Activated CD4-positive, alpha-beta memory T cell treated with anti-CD3 and anti-CD28 coated beads, Interleukin-2, amount 10 ng/mL, durations not matched to agents 7 days and 5 days (primary cell): ENCODE measurements around the gene PDE4D. TPM values are rescaled to one million over a fixed set of nuclear protein-coding genes. Genes with fewer than 3 reads are reported as not detected.

ENCODE experiments used
- CTCF ChIA-PET: fragments of 350-600 bp; sonication (Branson Sonifier 250); formaldehyde crosslinking; loops from one replicate; lab custom pipeline; 2021; ENCODE audit warnings: antibody characterized with exemption, inconsistent platforms; lab: Charles Lee
- POLR2A ChIA-PET: fragments of 350-600 bp; sonication (Branson Sonifier 250); formaldehyde crosslinking; loops from one replicate; lab custom pipeline; 2021; ENCODE audit warnings: antibody characterized with exemption; lab: Charles Lee
- DNase-seq: peaks from one replicate; pipeline ENCODE4 v3.0.0-alpha.2; 2020
- H3K27ac Mint-ChIP-seq: one replicate; pipeline ENCODE4 v1.8.0; 2021; ENCODE audit warnings: mild to moderate bottlenecking, mixed read lengths
- H3K27me3 Mint-ChIP-seq: one replicate; pipeline ENCODE4 v1.8.0; 2021; ENCODE audit warnings: mixed read lengths
- H3K36me3 Mint-ChIP-seq: one replicate; pipeline ENCODE4 v1.8.0; 2021; ENCODE audit warnings: low read depth, mixed read lengths
- H3K4me1 Mint-ChIP-seq: one replicate; pipeline ENCODE4 v1.8.0; 2021; ENCODE audit warnings: mixed read lengths
- H3K4me3 Mint-ChIP-seq: one replicate; pipeline ENCODE4 v1.8.0; 2021; ENCODE audit warnings: mild to moderate bottlenecking, mixed read lengths
- H3K9me3 Mint-ChIP-seq: one replicate; pipeline ENCODE4 v1.8.0; 2021; ENCODE audit warnings: mixed read lengths
- total RNA-seq, 2 experiments: library from RNA; stranded (reverse); gene quantifications; one replicate each; pipeline ENCODE4 v1.2.3, GENCODE V29; 2021

Gene PDE4D
- total RNA-seq, 2 experiments from 2014 or later = 123 to 126 TPM

DNA sequence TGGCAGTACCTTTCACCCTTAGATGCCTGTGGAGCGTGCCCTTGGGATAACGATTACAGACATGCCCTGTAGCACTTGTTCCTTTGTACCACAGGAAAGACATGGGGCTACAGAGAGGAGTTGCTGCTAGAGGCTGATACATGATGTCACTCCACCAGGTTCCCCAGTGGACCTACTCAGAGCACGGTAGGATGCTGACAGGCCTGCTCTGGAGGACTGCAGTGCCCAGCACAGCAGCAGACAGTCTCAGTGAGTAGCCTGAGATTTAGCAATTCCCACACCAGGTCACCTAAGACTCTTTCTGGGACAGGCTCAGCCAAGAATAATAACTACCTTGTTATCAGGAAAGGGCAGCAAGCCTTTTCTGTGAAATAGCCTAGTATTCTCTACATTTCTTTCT lies 28.8 kb downstream of the PDE4D start:
- ChIA-PET POLR2A (no interaction called here), CTCF (no interaction called here)
- Mint-ChIP-seq H3K27ac (no peak overlapping the region), H3K4me1 (no peaks in the 10 kb centered on the region), H3K4me3 (no peak overlapping the region), H3K9me3 (no peaks in the 10 kb centered on the region), H3K27me3 (no peaks in the 10 kb centered on the region), H3K36me3 (no peaks in the 10 kb centered on the region)
- DNase-seq = no peak

DNA sequence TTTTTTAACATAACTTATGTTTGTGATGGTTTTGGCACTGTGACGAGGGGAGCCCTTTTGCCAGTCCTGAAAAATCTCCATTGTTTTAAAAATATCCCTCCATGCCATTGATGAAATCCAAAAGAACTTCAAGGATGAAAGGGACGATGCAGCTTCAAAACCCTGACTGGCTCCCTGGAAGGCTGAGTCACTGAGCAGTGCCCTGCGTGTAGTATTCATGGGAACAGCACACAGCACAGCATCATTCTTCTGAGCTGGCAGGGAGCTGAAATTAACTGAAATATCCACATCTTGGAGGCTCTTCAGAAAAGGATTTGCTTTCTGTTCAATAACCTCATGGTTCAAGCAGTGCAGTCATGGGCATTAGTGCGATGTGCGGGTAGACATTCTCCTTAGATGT lies 29.7 kb downstream of the PDE4D start:
- no peak overlapping the region for H3K27ac Mint-ChIP-seq
- ChIA-PET CTCF (no interaction called here), POLR2A (no interaction called here)
- DNase-seq = no peak
- H3K9me3 Mint-ChIP-seq = no peaks in the 10 kb centered on the region
- no peaks in the 10 kb centered on the region for H3K27me3 Mint-ChIP-seq
- no peak overlapping the region for H3K4me3 Mint-ChIP-seq
- no peaks in the 10 kb centered on the region for H3K36me3 Mint-ChIP-seq
- no peaks in the 10 kb centered on the region for H3K4me1 Mint-ChIP-seq

DNA sequence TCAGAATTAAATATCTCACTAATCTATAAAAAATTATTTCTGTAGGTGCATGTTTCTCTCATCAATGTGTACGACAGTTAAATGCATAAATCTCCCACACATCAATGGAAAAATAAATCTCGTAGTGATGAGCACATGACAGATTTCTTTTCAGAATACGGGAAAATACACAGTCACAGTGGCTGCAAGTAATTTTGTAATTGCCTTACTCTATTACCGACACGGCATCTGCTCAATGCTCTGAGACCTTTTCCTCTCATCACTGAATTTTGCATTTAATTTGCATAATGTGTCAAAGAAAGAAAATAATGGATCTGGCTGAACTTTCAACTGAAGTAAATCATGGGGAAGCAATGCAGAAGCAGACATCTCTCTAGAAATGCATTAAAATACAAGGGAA lies 37.2 kb downstream of the PDE4D start:
- H3K27ac Mint-ChIP-seq = no peak overlapping the region
- no peaks in the 10 kb centered on the region for H3K36me3 Mint-ChIP-seq
- no peaks in the 10 kb centered on the region for H3K4me1 Mint-ChIP-seq
- POLR2A ChIA-PET = no interaction called here
- H3K4me3 Mint-ChIP-seq = no peak overlapping the region
- H3K27me3 Mint-ChIP-seq = peaks cover 2% of the 10 kb centered on the region
- H3K9me3 Mint-ChIP-seq = no peaks in the 10 kb centered on the region
- CTCF ChIA-PET = no interaction called here
- DNase-seq = no peak

DNA sequence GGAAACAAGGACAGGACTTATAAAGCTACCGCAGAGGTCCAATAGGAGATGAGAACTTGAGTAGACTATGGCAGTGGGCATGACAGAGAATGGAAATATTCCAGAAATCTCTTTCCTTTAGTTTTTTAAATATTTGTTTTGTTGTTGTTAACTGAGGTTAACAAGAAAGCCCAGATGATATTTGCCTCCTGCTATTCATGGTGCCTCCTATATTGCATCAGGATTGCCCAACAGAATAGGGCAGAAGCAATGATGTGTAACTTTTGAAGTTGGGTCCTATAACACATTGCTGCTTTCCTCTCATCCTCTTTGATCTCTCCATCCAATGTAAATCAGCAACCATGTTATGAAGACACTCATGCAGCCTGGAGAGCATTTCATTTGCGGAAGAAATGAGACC lies 42.8 kb downstream of the PDE4D start:
- H3K27me3 Mint-ChIP-seq = no peaks in the 10 kb centered on the region
- no peak for DNase-seq
- H3K27ac Mint-ChIP-seq = no peak overlapping the region
- H3K4me1 Mint-ChIP-seq = no peaks in the 10 kb centered on the region
- CTCF ChIA-PET = no interaction called here
- H3K9me3 Mint-ChIP-seq = no peaks in the 10 kb centered on the region
- H3K4me3 Mint-ChIP-seq = no peak overlapping the region
- H3K36me3 Mint-ChIP-seq = no peaks in the 10 kb centered on the region
- POLR2A ChIA-PET = no interaction called here

DNA sequence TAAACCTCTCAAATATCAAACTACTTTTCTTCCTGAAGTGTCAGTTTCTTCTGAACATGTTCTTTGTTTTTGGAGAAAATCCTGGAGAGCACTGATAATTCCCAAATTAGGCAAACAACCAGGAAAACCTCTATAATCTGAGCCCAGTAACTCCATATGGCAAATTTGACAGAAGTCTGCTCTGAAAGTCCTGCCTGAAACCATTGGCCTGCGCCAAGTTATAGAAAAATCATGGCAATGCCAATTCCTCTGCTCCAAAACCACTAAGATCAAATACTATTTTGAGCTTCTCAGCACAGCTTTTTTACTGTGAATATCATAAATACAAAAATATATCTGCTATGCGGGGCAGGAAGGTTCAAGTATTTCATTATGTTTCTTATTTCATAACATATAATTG lies 45.9 kb downstream of the PDE4D start:
- ChIA-PET CTCF (no interaction called here), POLR2A (no interaction called here)
- H3K27me3 Mint-ChIP-seq = no peaks in the 10 kb centered on the region
- no peaks in the 10 kb centered on the region for H3K4me1 Mint-ChIP-seq
- no peaks in the 10 kb centered on the region for H3K9me3 Mint-ChIP-seq
- no peaks in the 10 kb centered on the region for H3K36me3 Mint-ChIP-seq
- H3K4me3 Mint-ChIP-seq = no peak overlapping the region
- no peak overlapping the region for H3K27ac Mint-ChIP-seq
- no peak for DNase-seq

DNA sequence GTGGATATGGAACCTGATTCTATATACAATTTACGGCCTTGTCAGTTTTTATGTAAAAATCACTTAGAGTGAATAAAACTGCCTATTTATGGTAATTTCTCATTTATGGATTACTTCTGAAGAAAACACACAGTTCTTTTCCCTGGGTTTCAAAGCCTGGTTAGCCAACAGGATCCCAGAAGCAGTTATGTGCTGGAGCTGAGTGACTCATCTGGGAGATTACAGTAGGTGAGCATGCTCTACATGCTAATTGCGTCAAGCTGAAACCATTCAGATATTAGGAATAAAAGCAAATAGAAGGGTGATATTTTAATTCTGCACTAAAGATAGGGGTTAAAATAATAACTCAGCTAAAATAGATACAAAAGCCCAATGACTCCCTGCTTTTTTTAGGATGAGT lies 47.8 kb downstream of the PDE4D start:
- Mint-ChIP-seq H3K27ac (no peak overlapping the region), H3K36me3 (no peaks in the 10 kb centered on the region), H3K4me1 (no peaks in the 10 kb centered on the region), H3K27me3 (no peaks in the 10 kb centered on the region), H3K4me3 (no peak overlapping the region), H3K9me3 (no peaks in the 10 kb centered on the region)
- ChIA-PET CTCF (no interaction called here), POLR2A (no interaction called here)
- DNase-seq = no peak

DNA sequence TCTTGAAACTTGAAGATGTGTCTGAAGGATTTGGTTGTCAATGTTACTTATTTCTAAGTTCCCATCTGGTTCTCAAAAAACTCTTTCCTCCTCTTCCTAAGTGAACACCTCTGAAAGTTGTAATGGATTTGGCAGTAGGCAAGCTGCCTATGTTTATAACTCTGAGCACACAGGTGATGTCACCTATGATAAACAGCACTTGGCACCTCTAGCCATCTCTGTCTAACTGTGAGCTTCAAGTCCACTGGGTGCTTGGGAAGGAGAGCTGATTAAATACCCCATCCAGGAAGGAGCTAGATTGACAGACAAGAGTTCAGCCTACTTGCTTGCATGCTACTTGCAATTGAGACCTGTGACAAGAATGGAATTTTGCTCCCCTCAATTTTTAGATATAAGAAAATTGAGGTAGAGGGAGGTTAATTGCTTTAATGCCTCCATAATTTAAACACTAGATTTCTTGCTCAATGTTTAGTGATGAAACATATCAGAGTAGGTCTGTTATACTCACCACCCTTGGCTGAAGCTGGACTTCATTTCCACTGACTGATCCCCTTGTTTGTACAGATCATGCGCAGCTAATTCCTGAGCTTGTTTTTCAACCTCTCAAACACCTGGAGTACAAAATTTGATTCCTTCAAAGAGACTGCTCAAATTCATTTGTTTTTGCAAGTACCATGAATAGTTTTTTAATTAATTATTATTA lies 49.9 kb downstream of the PDE4D start:
- Mint-ChIP-seq H3K36me3 (no peaks in the 10 kb centered on the region), H3K4me3 (no peak overlapping the region), H3K4me1 (no peaks in the 10 kb centered on the region), H3K9me3 (no peaks in the 10 kb centered on the region), H3K27ac (no peak overlapping the region), H3K27me3 (no peaks in the 10 kb centered on the region)
- CTCF ChIA-PET = no interaction called here
- POLR2A ChIA-PET = no interaction called here
- no peak for DNase-seq

DNA sequence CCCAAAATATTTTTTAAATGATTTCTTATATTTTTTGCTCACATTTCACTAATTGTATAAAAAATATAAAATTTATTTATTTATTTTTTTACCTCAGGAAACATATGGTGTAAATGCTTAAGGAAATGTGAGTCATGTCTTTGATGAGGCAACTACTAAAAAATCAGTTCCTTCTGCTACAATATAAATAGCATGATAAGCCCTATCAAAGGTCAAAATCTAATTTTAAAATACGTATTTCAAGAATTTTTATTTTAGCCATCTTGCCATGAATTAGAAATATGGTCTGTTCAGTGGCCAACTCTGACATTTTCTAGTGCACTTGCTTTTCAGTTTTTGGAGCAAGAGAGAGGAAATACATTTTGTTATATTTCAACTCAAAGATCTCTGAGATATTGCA lies 50.5 kb downstream of the PDE4D start:
- Mint-ChIP-seq H3K9me3 (no peaks in the 10 kb centered on the region), H3K4me3 (no peak overlapping the region), H3K4me1 (no peaks in the 10 kb centered on the region), H3K27ac (no peak overlapping the region), H3K36me3 (no peaks in the 10 kb centered on the region), H3K27me3 (no peaks in the 10 kb centered on the region)
- DNase-seq = no peak
- POLR2A ChIA-PET = no interaction called here
- CTCF ChIA-PET = no interaction called here

DNA sequence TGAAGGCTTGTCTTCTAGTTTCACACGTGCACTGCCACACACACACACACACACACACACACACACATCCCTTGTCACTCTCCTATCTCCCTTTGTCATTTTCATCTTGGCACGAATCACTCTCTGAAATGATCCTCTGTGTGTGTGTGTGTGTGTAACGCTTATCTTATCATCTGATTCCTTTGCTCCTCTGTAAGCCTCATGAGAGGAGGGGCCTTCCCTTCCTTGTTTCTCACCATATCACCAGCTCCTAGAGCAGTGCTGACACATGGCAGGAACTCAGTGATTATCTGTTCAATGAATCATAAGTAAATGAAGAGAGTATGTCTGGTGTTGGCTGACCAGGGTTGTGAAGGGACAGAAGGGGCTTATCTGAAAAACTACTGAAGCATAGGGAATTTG lies 53.3 kb downstream of the PDE4D start:
- Mint-ChIP-seq H3K9me3 (no peaks in the 10 kb centered on the region), H3K36me3 (no peaks in the 10 kb centered on the region), H3K27me3 (peaks cover 3% of the 10 kb centered on the region), H3K4me3 (no peak overlapping the region), H3K4me1 (no peaks in the 10 kb centered on the region), H3K27ac (no peak overlapping the region)
- no peak for DNase-seq
- ChIA-PET POLR2A (no interaction called here), CTCF (no interaction called here)

DNA sequence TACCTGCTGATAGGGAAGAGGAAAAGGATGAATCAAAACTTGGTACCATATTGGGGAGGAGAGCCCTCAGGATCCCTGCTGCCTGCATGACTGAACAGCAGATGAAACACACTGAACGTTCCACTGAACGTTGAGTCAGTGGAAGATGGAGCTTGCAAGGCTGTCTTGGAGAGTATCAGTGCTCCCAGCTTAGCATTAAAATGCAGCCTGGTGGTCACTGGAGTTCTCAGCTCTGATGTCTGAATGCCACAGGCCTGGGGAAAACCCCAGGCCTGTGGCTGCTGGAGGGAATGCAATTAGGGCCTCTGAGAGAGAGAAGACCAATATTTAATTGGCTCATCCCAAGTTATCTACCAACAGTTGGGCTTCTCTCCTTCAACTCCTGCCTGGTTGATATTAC lies 54.5 kb downstream of the PDE4D start:
- Mint-ChIP-seq H3K4me3 (no peak overlapping the region), H3K4me1 (no peaks in the 10 kb centered on the region), H3K27ac (no peak overlapping the region), H3K9me3 (no peaks in the 10 kb centered on the region), H3K36me3 (no peaks in the 10 kb centered on the region), H3K27me3 (peaks cover 3% of the 10 kb centered on the region)
- CTCF ChIA-PET = no interaction called here
- POLR2A ChIA-PET = no interaction called here
- no peak for DNase-seq

DNA sequence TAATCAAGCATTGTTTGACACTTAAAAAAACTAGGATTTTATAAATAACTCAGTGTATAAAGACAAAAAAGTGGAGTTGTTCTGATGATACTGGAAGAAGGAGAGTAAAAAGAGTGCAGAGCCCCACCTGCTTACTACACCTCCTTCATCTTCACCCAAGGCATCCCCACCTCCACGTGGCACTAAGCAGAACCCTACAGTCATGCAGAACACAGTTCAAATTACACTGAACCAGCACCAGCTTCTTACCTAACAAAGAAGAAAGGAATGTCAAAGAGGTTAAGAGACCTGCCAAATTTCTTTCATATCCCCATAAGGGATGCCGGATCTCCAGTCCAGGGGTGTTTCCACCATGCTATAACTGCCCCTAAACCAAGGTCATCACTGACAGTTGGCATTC lies 55.5 kb downstream of the PDE4D start:
- Mint-ChIP-seq H3K9me3 (no peaks in the 10 kb centered on the region), H3K4me1 (no peaks in the 10 kb centered on the region)

DNA sequence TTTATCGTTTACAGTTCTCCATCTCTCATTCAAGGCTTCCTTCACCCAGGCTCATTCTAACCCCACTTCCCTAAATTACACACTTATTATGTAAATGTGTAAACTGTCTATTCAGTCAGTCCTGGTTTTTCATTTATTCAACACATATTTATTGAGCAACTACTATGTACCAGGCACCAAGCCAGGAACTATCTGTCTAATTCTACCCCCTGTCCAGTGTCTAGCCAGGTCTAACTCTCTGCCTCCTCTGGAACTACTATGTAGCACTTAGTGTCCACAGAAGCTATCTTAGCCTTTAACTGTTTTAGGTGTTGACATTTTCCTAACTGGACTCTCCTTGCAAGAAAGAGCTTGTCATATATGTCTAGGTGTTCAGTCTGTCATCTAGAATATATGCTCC lies 56.5 kb downstream of the PDE4D start:
- no peaks in the 10 kb centered on the region for H3K36me3 Mint-ChIP-seq
- no peak overlapping the region for H3K27ac Mint-ChIP-seq
- peaks cover 3% of the 10 kb centered on the region for H3K27me3 Mint-ChIP-seq
- H3K9me3 Mint-ChIP-seq = no peaks in the 10 kb centered on the region
- ChIA-PET POLR2A (no interaction called here), CTCF (no interaction called here)
- no peak for DNase-seq
- H3K4me3 Mint-ChIP-seq = no peak overlapping the region
- H3K4me1 Mint-ChIP-seq = no peaks in the 10 kb centered on the region

More for the DNA sequence above, 55.5 kb downstream of the PDE4D start:
- no peak overlapping the region for H3K4me3 Mint-ChIP-seq
- no peak overlapping the region for H3K27ac Mint-ChIP-seq
- DNase-seq = no peak
- peaks cover 3% of the 10 kb centered on the region for H3K27me3 Mint-ChIP-seq
- POLR2A ChIA-PET = no interaction called here
- CTCF ChIA-PET = no interaction called here
- no peaks in the 10 kb centered on the region for H3K36me3 Mint-ChIP-seq

DNA sequence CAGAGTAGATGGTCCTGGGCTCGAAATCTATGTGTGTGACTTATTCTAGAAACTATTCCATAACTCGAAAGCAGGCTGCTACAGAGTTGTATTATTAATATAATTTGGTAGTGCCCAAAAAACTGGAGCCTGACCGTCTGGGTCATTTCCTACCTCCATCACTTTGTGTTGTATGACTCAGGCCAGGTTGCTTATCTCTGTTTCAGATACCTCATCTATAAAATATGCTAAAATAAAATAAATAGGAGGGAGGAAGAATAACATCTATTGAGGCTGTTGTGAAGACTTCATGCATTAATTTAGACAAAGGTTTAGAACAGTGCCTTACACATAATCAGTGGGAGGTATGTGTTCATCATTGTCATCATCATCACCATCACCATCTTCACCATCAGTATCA lies 57.7 kb downstream of the PDE4D start:
- H3K4me3 Mint-ChIP-seq = no peak overlapping the region
- no peak for DNase-seq
- CTCF ChIA-PET = no interaction called here
- H3K27me3 Mint-ChIP-seq = peaks cover 3% of the 10 kb centered on the region
- H3K27ac Mint-ChIP-seq = no peak overlapping the region
- H3K4me1 Mint-ChIP-seq = no peaks in the 10 kb centered on the region
- POLR2A ChIA-PET = no interaction called here
- H3K9me3 Mint-ChIP-seq = no peaks in the 10 kb centered on the region
- no peaks in the 10 kb centered on the region for H3K36me3 Mint-ChIP-seq

DNA sequence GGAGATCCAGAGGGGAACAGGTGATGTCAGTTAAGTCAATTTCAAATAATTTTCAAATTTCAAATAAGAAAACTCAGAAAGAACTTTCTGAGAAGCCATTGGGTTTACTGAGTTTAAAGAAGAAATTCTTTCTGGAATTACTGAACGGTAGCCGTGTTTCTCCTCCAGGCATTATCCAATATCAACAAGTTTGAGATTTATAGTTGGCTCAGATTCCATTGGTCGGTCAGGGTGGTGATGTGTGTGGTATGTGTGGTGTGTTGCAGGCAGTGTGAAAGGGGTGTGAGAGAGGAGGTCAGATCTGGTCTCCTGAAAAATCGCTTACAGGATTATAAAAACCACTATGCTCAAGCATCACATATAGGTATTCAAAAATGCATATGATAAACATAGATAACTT lies 60.1 kb downstream of the PDE4D start:
- Mint-ChIP-seq H3K36me3 (no peaks in the 10 kb centered on the region), H3K4me1 (no peaks in the 10 kb centered on the region), H3K27me3 (peaks cover 3% of the 10 kb centered on the region), H3K9me3 (no peaks in the 10 kb centered on the region), H3K4me3 (no peak overlapping the region), H3K27ac (no peak overlapping the region)
- no peak for DNase-seq
- ChIA-PET POLR2A (no interaction called here), CTCF (no interaction called here)
